ENCODE data around the gene RAB22A.

- TF ChIP-seq CTCF (IDR thresholded peaks at IDR 0.05; ENCODE audit: low read depth, low read length): no peak
- no peak for TF ChIP-seq MAX (IDR thresholded peaks at IDR 0.05; ENCODE audit: low read depth, low read length)
Measured at GRCh38 chr20:58268421-58268821, 41.1 kb upstream of the RAB22A start.
